LNCAP (cell line): Measurements from ENCODE around the gene KLF13.

Experiments used
- CTCF ChIP-seq: fragments of 450-650 bp; IDR thresholded peaks from 2 replicates; pipeline ENCODE4 v1.5.1; 2017; ENCODE audit warnings: mild to moderate bottlenecking

The KLF13 gene

GRCh38 chr15:31412824-31413223 is 86.2 kb downstream of the KLF13 start:
- no peak for TF ChIP-seq CTCF

GRCh38 chr15:31415201-31415600 is 88.6 kb downstream of the KLF13 start:
- no peak for TF ChIP-seq CTCF

- no peak for TF ChIP-seq CTCF
These were observed 93.2 kb downstream of the KLF13 start for GRCh38 chr15:31419820-31420219.

- TF ChIP-seq CTCF = no peak
These were observed 100.8 kb downstream of the KLF13 start for GRCh38 chr15:31427411-31427810.
